Measurements from ENCODE around the gene TAOK1.

DNA sequence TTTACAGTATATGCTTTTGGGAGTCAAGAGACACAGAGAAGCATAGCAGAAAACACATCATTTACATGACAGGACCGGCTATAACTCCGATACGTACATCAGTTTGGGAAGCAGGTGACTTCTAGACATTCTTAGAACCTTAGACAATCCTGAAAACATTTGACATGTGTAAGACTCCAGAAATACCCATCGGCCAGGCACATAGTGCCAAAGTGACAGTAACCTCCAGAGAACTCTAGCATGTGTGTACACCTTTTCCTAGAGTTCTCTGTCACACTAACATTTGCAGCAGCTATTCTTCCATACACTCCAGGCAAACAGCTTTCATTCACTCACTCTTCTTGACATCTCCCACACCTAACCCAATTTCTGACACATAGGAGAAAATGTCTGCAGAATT, 3.4 kb upstream of the TAOK1 start:
- TF ChIP-seq POLR2A (IDR thresholded peaks at IDR 0.05) (no peak), CTCF (IDR thresholded peaks at IDR 0.05) (no peak)
